Measurements from ENCODE around the gene SULT2B1. TPM values are rescaled to one million over a fixed set of nuclear protein-coding genes. Genes with fewer than 3 reads are reported as not detected.

The SULT2B1 gene
- total and polyA plus RNA-seq, 2 of the 4 experiments (the other 2 are of a cell fraction), result 0.09 TPM; not detected in 1

- Histone ChIP-seq H4K91ac (ENCODE audit: insufficient read depth, low read depth, low read length) (no peak overlapping the region), H3K14ac (replicated peaks; ENCODE audit: low read depth, low read length) (0 out of 2 replicates have a peak overlapping the region, but pooled peaks have one; percentile 95), H2AK5ac (ENCODE audit: low read depth, low read length) (no peak overlapping the region; the same call in 1 of the 2 replicates), H2AK9ac (replicated peaks; ENCODE audit: low read depth, low read length, poor library complexity) (no peak overlapping the region), H3K56ac (ENCODE audit: extremely low read depth, insufficient read depth, low read length) (no peak overlapping the region), H2BK15ac (ENCODE audit: low read depth, low read length) (no peak overlapping the region), H4K20me1 (ENCODE audit: insufficient read depth, low read length) (peaks cover 53% of the 10 kb centered on the region), H2BK120ac (ENCODE audit: low read depth, low read length) (no peak overlapping the region), H3K23ac (ENCODE audit: low read depth, low read length) (peak overlapping the region; percentile 88; the same call in 1 of the 2 replicates), H4K5ac (ENCODE audit: low read depth, low read length) (no peak overlapping the region), H3K4me3 (ENCODE audit: insufficient read depth, low read depth, low read length) (peak overlapping the region; percentile 82), H3K4me1 (ENCODE audit: control insufficient read depth, insufficient read depth, low read length) (peaks cover 9% of the 10 kb centered on the region), H3K9ac (ENCODE audit: low read depth, low read length) (peak overlapping the region; percentile 99), H3K18ac (ENCODE audit: low read depth, low read length) (no peak overlapping the region), H3K9me1 (ENCODE audit: insufficient read depth, low read length) (peaks cover 4% of the 10 kb centered on the region), H2AFZ (replicated peaks; ENCODE audit: low read length, poor library complexity) (no peak overlapping the region), H3K27me3 (ENCODE audit: control insufficient read depth, insufficient read depth, low read length) (no peaks in the 10 kb centered on the region), H2BK20ac (ENCODE audit: low read depth, low read length) (no peak overlapping the region), H3K4ac (ENCODE audit: low read depth, low read length) (no peak overlapping the region), H2BK5ac (ENCODE audit: low read depth, low read length, poor library complexity, severe bottlenecking) (no peak overlapping the region), H3K27ac (ENCODE audit: insufficient read depth, low read length) (no peak overlapping the region), H3K4me2 (ENCODE audit: low read depth, low read length) (peak overlapping the region; percentile 97), H3K9me3 (ENCODE audit: control insufficient read depth, insufficient read depth, low read length) (no peaks in the 10 kb centered on the region), H3K36me3 (ENCODE audit: control insufficient read depth, insufficient read depth, low read length) (peaks cover 28% of the 10 kb centered on the region), H4K8ac (ENCODE audit: low read depth in 2 of 2, low read length in 2 of 2) (no peak overlapping the region), H3K79me1 (ENCODE audit: low read depth in 1 of 2, low read length in 2 of 2) (peaks cover 16 to 49% of the 10 kb centered on the region in 2 experiments; a peak in 3 of 4 replicates)
- no TSS peak for BruUV-seq (replicated peaks)
- intact Hi-C loops (cut with micrococcal nuclease), result no loop called here
- TF ChIP-seq RCOR1 (IDR thresholded peaks at IDR 0.05; ENCODE audit: insufficient replicate concordance, low read length) (no peak), MXI1 (IDR thresholded peaks at IDR 0.05; ENCODE audit: borderline replicate concordance, low read depth, low read length) (no peak), ELK1 (IDR thresholded peaks at IDR 0.05; ENCODE audit: borderline replicate concordance, low read depth, low read length) (no peak), SMC3 (IDR thresholded peaks at IDR 0.05; ENCODE audit: low read depth, low read length) (no peak), CHD1 (IDR thresholded peaks at IDR 0.05; ENCODE audit: low read depth, low read length) (no peak), MAFK (IDR thresholded peaks at IDR 0.05; ENCODE audit: low read depth, low read length) (no peak), RFX5 (IDR thresholded peaks at IDR 0.05; ENCODE audit: low read depth, low read length) (no peak), CEBPB (IDR thresholded peaks at IDR 0.05; ENCODE audit: low read depth, low read length) (no peak), BHLHE40 (IDR thresholded peaks at IDR 0.05; ENCODE audit: low read depth, low read length) (no peak), RAD21 (IDR thresholded peaks at IDR 0.05; ENCODE audit: low read length) (no peak), NFE2L2 (IDR thresholded peaks at IDR 0.05; ENCODE audit: low read depth, low read length) (no peak), USF2 (IDR thresholded peaks at IDR 0.05; ENCODE audit: low read depth, low read length) (no peak), POLR2A (IDR thresholded peaks at IDR 0.05; ENCODE audit: low read depth, low read length) (no peak), FOS (IDR thresholded peaks at IDR 0.05; ENCODE audit: low read depth, low read length) (no peak), CTCF (conservative IDR thresholded peaks at IDR 0.05; ENCODE audit: low read depth, low read length) (no peak)
- dilution Hi-C loops (cut with HindIII; ENCODE audit: low sequenced_read_pairs, unreplicated experiment), result no loop called here
- no peak for DNase-seq
- POLR2A ChIA-PET (ENCODE audit: unreplicated experiment), result no interaction called here
- in situ Hi-C loops (cut with MboI; ENCODE audit: low sequenced_read_pairs), result no loop called here
- WGBS, 2 experiments (ENCODE audit: extremely low coverage in 2 of 2, insufficient read length in 1 of 2), result 10% methylated on average over 2 of the region's 18 CpGs; no CpG with 5 or more reads in 1 of the 2 experiments
- CTCF ChIA-PET, result interaction anchor here (1.3 kb wide), 1 partner anchor 129 kb away, joined by 5 read pairs; no protein-coding TSS in a partner anchor
- ATAC-seq (ENCODE audit: low read depth), result no peak
These were observed 65.4 kb downstream of the SULT2B1 start for GRCh38 chr19:48617146-48617937.
